Testis (tissue), 2 donors: ENCODE data around the gene CACTIN.

ENCODE experiments used
- POLR2A ChIP-seq: fragments of 450-650 bp; IDR thresholded peaks from one replicate; pipeline ENCODE4 v1.6.1; 2017; ENCODE audit warnings: antibody characterized with exemption, mild to moderate bottlenecking, moderate library complexity
- TF ChIP-seq, protein P1 (sequence below), 3 experiments: fragments of 450-650 bp in 2 of 3; fragments of 200-600 bp in 1 of 3; sonication (generic) in 1 of 3; IDR thresholded peaks; one replicate each; pipeline ENCODE4 v1.5.1; 2016 to 2019; ENCODE audit warnings: antibody characterized with exemption in 3 of 3, mild to moderate bottlenecking in 2 of 3, moderate library complexity in 1 of 3

DNA sequence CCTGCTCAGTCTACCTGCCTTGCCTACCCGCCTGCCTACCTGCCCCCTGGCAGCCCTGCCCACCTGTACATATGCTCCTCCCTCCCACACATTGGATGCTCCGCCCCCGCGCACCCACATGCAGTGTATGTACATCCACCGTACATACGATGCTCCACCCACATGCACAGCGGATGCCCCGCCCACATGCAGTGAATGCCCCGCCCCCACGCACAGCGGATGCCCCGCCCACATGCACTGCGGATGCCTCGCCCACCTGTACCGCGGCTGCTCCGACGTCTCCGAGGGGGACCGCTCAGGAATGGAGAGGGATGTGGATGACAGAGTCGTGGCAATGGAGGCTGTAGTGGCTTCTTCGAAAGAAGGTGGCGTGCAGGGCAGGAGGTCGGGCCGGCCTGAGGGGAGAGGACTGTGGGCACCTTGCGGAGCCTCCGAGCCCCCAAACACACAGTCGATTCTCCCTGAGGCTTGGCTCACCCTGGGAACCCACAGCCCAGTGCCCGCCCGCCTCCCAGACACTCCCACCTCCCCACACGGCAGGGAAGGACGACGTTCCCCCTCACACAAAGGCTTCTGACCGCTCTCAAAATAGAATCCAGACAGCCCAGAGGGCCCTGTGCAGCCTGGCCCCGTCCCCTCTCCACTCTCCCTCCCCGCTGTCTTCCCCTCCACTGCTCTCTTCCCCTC is 16.5 kb upstream of the CACTIN start:
- TF ChIP-seq, protein P1, sequence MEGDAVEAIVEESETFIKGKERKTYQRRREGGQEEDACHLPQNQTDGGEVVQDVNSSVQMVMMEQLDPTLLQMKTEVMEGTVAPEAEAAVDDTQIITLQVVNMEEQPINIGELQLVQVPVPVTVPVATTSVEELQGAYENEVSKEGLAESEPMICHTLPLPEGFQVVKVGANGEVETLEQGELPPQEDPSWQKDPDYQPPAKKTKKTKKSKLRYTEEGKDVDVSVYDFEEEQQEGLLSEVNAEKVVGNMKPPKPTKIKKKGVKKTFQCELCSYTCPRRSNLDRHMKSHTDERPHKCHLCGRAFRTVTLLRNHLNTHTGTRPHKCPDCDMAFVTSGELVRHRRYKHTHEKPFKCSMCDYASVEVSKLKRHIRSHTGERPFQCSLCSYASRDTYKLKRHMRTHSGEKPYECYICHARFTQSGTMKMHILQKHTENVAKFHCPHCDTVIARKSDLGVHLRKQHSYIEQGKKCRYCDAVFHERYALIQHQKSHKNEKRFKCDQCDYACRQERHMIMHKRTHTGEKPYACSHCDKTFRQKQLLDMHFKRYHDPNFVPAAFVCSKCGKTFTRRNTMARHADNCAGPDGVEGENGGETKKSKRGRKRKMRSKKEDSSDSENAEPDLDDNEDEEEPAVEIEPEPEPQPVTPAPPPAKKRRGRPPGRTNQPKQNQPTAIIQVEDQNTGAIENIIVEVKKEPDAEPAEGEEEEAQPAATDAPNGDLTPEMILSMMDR (IDR thresholded peaks at IDR 0.05), result no peak
- no peak for TF ChIP-seq POLR2A
